A673 (cell line): ENCODE measurements around the gene ATRN. TPM values are rescaled to one million over a fixed set of nuclear protein-coding genes. Genes with fewer than 3 reads are reported as not detected.

Experiments
- BruUV-seq: library from RNA; stranded (reverse); fragments of 400-500 nt; replicated peaks from 2 replicates; lab custom pipeline; 2021; lab: Mats Ljungman, UMichigan
- CTCF ChIA-PET: fragments of 300-600 bp; sonication (Branson Sonifier 250); formaldehyde crosslinking; loops from one replicate; lab custom pipeline; 2022; ENCODE audit warnings: antibody characterized with exemption; lab: Charles Lee
- POLR2A ChIA-PET: fragments of 300-600 bp; sonication (Branson Sonifier 250); formaldehyde crosslinking; loops from one replicate; lab custom pipeline; 2022; ENCODE audit warnings: antibody characterized with exemption; ENCODE audit not compliant: low non-redundant PET; lab: Charles Lee
- DNase-seq: peaks from one replicate; pipeline ENCODE4 v3.0.0-alpha.2; 2015; ENCODE audit warnings: low spot score
- H3K27ac ChIP-seq: fragments of 200-600 bp; sonication (generic); 2 replicates; pipeline ENCODE4 v1.5.1; 2016; ENCODE audit warnings: mixed run types, low read depth, mild to moderate bottlenecking, mixed read lengths, antibody characterized with exemption, low read length; ENCODE audit not compliant: poor library complexity, severe bottlenecking
- H3K27me3 ChIP-seq: fragments of 200-600 bp; sonication (generic); replicated peaks from 2 replicates; pipeline ENCODE4 v1.6.1; 2017; ENCODE audit warnings: mixed run types, low read depth, mild to moderate bottlenecking, mixed read lengths, antibody characterized with exemption, low read length; ENCODE audit not compliant: insufficient read depth, poor library complexity
- H3K36me3 ChIP-seq: fragments of 200-600 bp; sonication (generic); 2 replicates; pipeline ENCODE4 v1.6.1; 2016; ENCODE audit warnings: mixed run types, mild to moderate bottlenecking, mixed read lengths, antibody characterized with exemption, low read length; ENCODE audit not compliant: insufficient read depth, poor library complexity, severe bottlenecking
- H3K4me1 ChIP-seq: fragments of 200-600 bp; sonication (generic); 2 replicates; pipeline ENCODE4 v1.6.1; 2017; ENCODE audit warnings: mixed run types, mild to moderate bottlenecking, mixed read lengths, antibody characterized with exemption, low read length; ENCODE audit not compliant: insufficient read depth, poor library complexity, severe bottlenecking
- H3K4me3 ChIP-seq: fragments of 200-600 bp; sonication (generic); 2 replicates; pipeline ENCODE4 v1.5.1; 2016; ENCODE audit warnings: low read depth, mixed run types, mild to moderate bottlenecking, mixed read lengths, low read length; ENCODE audit not compliant: poor library complexity, severe bottlenecking
- H3K9me3 ChIP-seq: fragments of 200-600 bp; sonication (generic); 2 replicates; pipeline ENCODE4 v1.6.1; 2016; ENCODE audit warnings: mixed run types, low read depth, mild to moderate bottlenecking, mixed read lengths, antibody characterized with exemption, low read length; ENCODE audit not compliant: poor library complexity, severe bottlenecking
- CTCF ChIP-seq: fragments of 300-800, 200-600 bp; sonication (generic); conservative IDR thresholded peaks from 2 replicates; pipeline ENCODE4 v1.5.1; 2017; ENCODE audit warnings: low read depth, mild to moderate bottlenecking, antibody characterized with exemption, low read length, moderate library complexity, mixed read lengths
- EZH2 ChIP-seq: fragments of 200-600 bp; sonication (generic); IDR thresholded peaks from 2 replicates; pipeline ENCODE4 v1.6.1; 2017; ENCODE audit warnings: borderline replicate concordance, low read depth, mild to moderate bottlenecking, mixed read lengths, antibody characterized with exemption, low read length; ENCODE audit not compliant: poor library complexity, severe bottlenecking
- intact Hi-C: fragments of 100-400 bp; cut with micrococcal nuclease; formaldehyde crosslinking; loops from one replicate; pipeline ENCODE4 v1.10.0; 2022; ENCODE audit not compliant: unreplicated experiment
- total RNA-seq: library from RNA; stranded (reverse); gene quantifications from 2 replicates; pipeline ENCODE4 v1.2.3, GENCODE V29; 2021

ATRN gene
- total RNA-seq, 1 experiment from 2014 or later = 27.1 TPM

- DNase-seq = no peak
- intact Hi-C loops = no loop called here
- POLR2A ChIA-PET = no interaction called here
- Histone ChIP-seq H3K9me3 (peaks cover 17% of the 10 kb centered on the region), H3K27me3 (no peaks in the 10 kb centered on the region), H3K4me3 (no peak overlapping the region), H3K36me3 (no peaks in the 10 kb centered on the region), H3K27ac (no peak overlapping the region), H3K4me1 (peaks cover 16% of the 10 kb centered on the region)
- CTCF ChIA-PET = no interaction called here
- BruUV-seq = no TSS peak
- TF ChIP-seq CTCF = no peak
- TF ChIP-seq EZH2 = no peak
These were observed 16.0 kb downstream of the ATRN start for GRCh38 chr20:3486850-3487249.

GRCh38 chr20:3492669-3493068 is 21.9 kb downstream of the ATRN start:
- Histone ChIP-seq H3K27me3 (no peaks in the 10 kb centered on the region), H3K4me1 (no peaks in the 10 kb centered on the region), H3K27ac (no peak overlapping the region), H3K9me3 (peaks cover 7% of the 10 kb centered on the region), H3K36me3 (no peaks in the 10 kb centered on the region), H3K4me3 (no peak overlapping the region)
- DNase-seq = no peak
- no peak for TF ChIP-seq EZH2
- no peak for TF ChIP-seq CTCF
- intact Hi-C loops = no loop called here
- ChIA-PET POLR2A (no interaction called here), CTCF (no interaction called here)
- BruUV-seq = no TSS peak

- H3K4me1 ChIP-seq = no peaks in the 10 kb centered on the region
- peaks cover 7% of the 10 kb centered on the region for H3K9me3 ChIP-seq
- H3K4me3 ChIP-seq = no peak overlapping the region
- no peaks in the 10 kb centered on the region for H3K36me3 ChIP-seq
- H3K27ac ChIP-seq = no peak overlapping the region
- BruUV-seq = no TSS peak
- ChIA-PET POLR2A (no interaction called here), CTCF (no interaction called here)
- no peak for DNase-seq
- intact Hi-C loops = no loop called here
- TF ChIP-seq CTCF (no peak), EZH2 (no peak)
- no peaks in the 10 kb centered on the region for H3K27me3 ChIP-seq
These were observed 23.4 kb downstream of the ATRN start for GRCh38 chr20:3494218-3494617.
